HEK293 (cell line): ENCODE data around the gene NR4A3.

Experiments
- CTCF ChIA-PET: fragments of 350-600 bp; formaldehyde crosslinking; extraction: SDS; loops from one replicate; lab custom pipeline; 2021; ENCODE audit warnings: antibody characterized with exemption; lab: Yijun Ruan, JAX
- POLR2A ChIA-PET: fragments of 300-600 bp; formaldehyde crosslinking; extraction: SDS; loops from one replicate; lab custom pipeline; 2020; ENCODE audit warnings: antibody characterized with exemption, inconsistent platforms; lab: Yijun Ruan, JAX
- H3K27ac ChIP-seq: fragments of 200-500 bp; sonication (Bioruptor generic); 2 replicates; pipeline ENCODE4 v1.5.1; 2014; ENCODE audit warnings: low read depth, low read length, control low read depth, inconsistent platforms; ENCODE audit errors: extremely low read depth
- H3K36me3 ChIP-seq, 2 experiments: fragments of 200-500 bp in 1 of 2; sonication (Bioruptor generic) in 1 of 2; 1 replicate in 1 of 2; 2 replicates in 1 of 2; pipeline ENCODE4 v1.5.1; 2014 to 2017; ENCODE audit warnings: inconsistent platforms in 2 of 2, low read length in 2 of 2; ENCODE audit not compliant: control insufficient read depth in 2 of 2, insufficient read depth in 1 of 2
- H3K4me1 ChIP-seq: fragments of 200-500 bp; sonication (Bioruptor generic); 2 replicates; pipeline ENCODE4 v1.5.1; 2014; ENCODE audit warnings: mild to moderate bottlenecking, low read length, inconsistent platforms; ENCODE audit not compliant: control insufficient read depth, insufficient read depth
- H3K4me3 ChIP-seq: 2 replicates; pipeline ENCODE4 v1.5.1; 2011; ENCODE audit warnings: low read depth, mild to moderate bottlenecking, control low read depth, low read length, moderate library complexity
- H3K9me3 ChIP-seq: fragments of 200-500 bp; sonication (Bioruptor generic); 2 replicates; pipeline ENCODE4 v1.5.1; 2014; ENCODE audit warnings: low read depth, low read length, inconsistent platforms; ENCODE audit not compliant: control insufficient read depth, insufficient read depth
- GLIS1 ChIP-seq: fragments of 450-650 bp; formaldehyde crosslinking; IDR thresholded peaks from 2 replicates; pipeline ENCODE4 v1.5.1; 2016; ENCODE audit warnings: missing biosample characterization, missing genetic modification characterization
- HOXA7 ChIP-seq: sonication (generic); formaldehyde crosslinking; IDR thresholded peaks from 2 replicates; pipeline ENCODE4 v1.8.1; 2022; ENCODE audit warnings: missing genetic modification reagents, borderline replicate concordance
- KLF10 ChIP-seq: fragments of 450-650 bp; IDR thresholded peaks from 2 replicates; pipeline ENCODE4 v1.5.1; 2018; ENCODE audit warnings: missing biosample characterization, mild to moderate bottlenecking, missing genetic modification characterization
- MZF1 ChIP-seq: fragments of 450-650 bp; formaldehyde crosslinking; IDR thresholded peaks from 2 replicates; pipeline ENCODE4 v1.5.1; 2017; ENCODE audit warnings: missing biosample characterization, missing genetic modification characterization, borderline replicate concordance
- PRDM1 ChIP-seq: fragments of 450-650 bp; formaldehyde crosslinking; IDR thresholded peaks from 2 replicates; pipeline ENCODE4; 2016; ENCODE audit warnings: missing biosample characterization, missing genetic modification characterization
- PRDM6 ChIP-seq: fragments of 450-650 bp; formaldehyde crosslinking; IDR thresholded peaks from 2 replicates; pipeline ENCODE4 v1.5.1; 2017; ENCODE audit warnings: missing biosample characterization, missing genetic modification characterization
- ZBTB20 ChIP-seq: fragments of 450-650 bp; formaldehyde crosslinking; IDR thresholded peaks from 2 replicates; pipeline ENCODE4 v1.5.1; 2016; ENCODE audit warnings: missing biosample characterization, missing genetic modification characterization
- ZBTB6 ChIP-seq: fragments of 450-650 bp; formaldehyde crosslinking; IDR thresholded peaks from 2 replicates; pipeline ENCODE4 v1.5.1; 2017; ENCODE audit warnings: missing biosample characterization, missing genetic modification characterization
- ZEB2 ChIP-seq: fragments of 450-650 bp; formaldehyde crosslinking; IDR thresholded peaks from 2 replicates; pipeline ENCODE4 v1.5.1; 2016; ENCODE audit warnings: missing biosample characterization, missing genetic modification characterization
- ZFHX2 ChIP-seq: fragments of 450-650 bp; formaldehyde crosslinking; conservative IDR thresholded peaks from 2 replicates; pipeline ENCODE4 v1.5.1; 2016; ENCODE audit warnings: missing biosample characterization, missing genetic modification characterization
- ZFP3 ChIP-seq: fragments of 450-650 bp; formaldehyde crosslinking; IDR thresholded peaks from 2 replicates; pipeline ENCODE4 v1.5.1; 2016; ENCODE audit warnings: low read depth, missing biosample characterization, missing genetic modification characterization
- ZNF2 ChIP-seq: fragments of 450-650 bp; formaldehyde crosslinking; IDR thresholded peaks from 2 replicates; pipeline ENCODE4 v1.5.1; 2016; ENCODE audit warnings: missing biosample characterization, missing genetic modification characterization
- ZNF202 ChIP-seq: fragments of 450-650 bp; formaldehyde crosslinking; IDR thresholded peaks from 2 replicates; pipeline ENCODE4 v1.5.1; 2016; ENCODE audit warnings: missing biosample characterization, missing genetic modification characterization, borderline replicate concordance
- ZNF239 ChIP-seq: fragments of 450-650 bp; formaldehyde crosslinking; IDR thresholded peaks from 2 replicates; pipeline ENCODE4 v1.5.1; 2016; ENCODE audit warnings: missing biosample characterization, missing genetic modification characterization
- ZNF248 ChIP-seq: fragments of 450-650 bp; formaldehyde crosslinking; IDR thresholded peaks from 2 replicates; pipeline ENCODE4 v1.5.1; 2017; ENCODE audit warnings: missing biosample characterization, missing genetic modification characterization
- ZNF274 ChIP-seq, 2 experiments: fragments of 200-500 bp in 1 of 2; fragments of 450-650 bp in 1 of 2; sonication (Bioruptor generic) in 1 of 2; formaldehyde crosslinking in 1 of 2; IDR thresholded peaks; 2 replicates each; pipeline versions ENCODE4 v1.5.1 to v1.6.1; 2014 to 2016; ENCODE audit warnings: borderline replicate concordance in 1 of 2, inconsistent platforms in 1 of 2, low read length in 1 of 2, missing biosample characterization in 1 of 2, missing genetic modification characterization in 1 of 2
- ZNF37A ChIP-seq: fragments of 450-650 bp; IDR thresholded peaks from 2 replicates; pipeline ENCODE4 v1.5.1; 2018; ENCODE audit warnings: missing biosample characterization, missing genetic modification characterization
- ZNF391 ChIP-seq: fragments of 450-650 bp; formaldehyde crosslinking; IDR thresholded peaks from 2 replicates; pipeline ENCODE4 v1.5.1; 2016; ENCODE audit warnings: low read depth, missing biosample characterization, missing genetic modification characterization, borderline replicate concordance
- ZNF514 ChIP-seq: fragments of 450-650 bp; formaldehyde crosslinking; IDR thresholded peaks from 2 replicates; pipeline ENCODE4 v1.5.1; 2016; ENCODE audit warnings: missing biosample characterization, missing genetic modification characterization
- ZNF518A ChIP-seq: fragments of 450-650 bp; formaldehyde crosslinking; conservative IDR thresholded peaks from 2 replicates; pipeline ENCODE4 v1.5.1; 2016; ENCODE audit warnings: low read depth, missing biosample characterization, missing genetic modification characterization
- ZNF521 ChIP-seq: fragments of 450-650 bp; formaldehyde crosslinking; IDR thresholded peaks from 2 replicates; pipeline ENCODE4 v1.5.1; 2017; ENCODE audit warnings: missing biosample characterization, mild to moderate bottlenecking, missing genetic modification characterization
- ZNF580 ChIP-seq: fragments of 450-650 bp; formaldehyde crosslinking; IDR thresholded peaks from 2 replicates; pipeline ENCODE4 v1.5.1; 2016; ENCODE audit warnings: missing biosample characterization, missing genetic modification characterization
- ZNF596 ChIP-seq: fragments of 450-650 bp; IDR thresholded peaks from 2 replicates; pipeline ENCODE4 v1.5.0; 2018; ENCODE audit warnings: missing biosample characterization, mild to moderate bottlenecking, missing genetic modification characterization, moderate library complexity
- ZNF654 ChIP-seq: fragments of 450-650 bp; formaldehyde crosslinking; IDR thresholded peaks from 2 replicates; pipeline ENCODE4 v1.5.1; 2016; ENCODE audit warnings: low read depth, missing biosample characterization, missing genetic modification characterization
- ZNF776 ChIP-seq: fragments of 450-650 bp; formaldehyde crosslinking; IDR thresholded peaks from 2 replicates; pipeline ENCODE4 v1.5.0; 2017; ENCODE audit warnings: missing biosample characterization, missing genetic modification characterization, borderline replicate concordance
- ZNF791 ChIP-seq: fragments of 450-650 bp; formaldehyde crosslinking; IDR thresholded peaks from 2 replicates; pipeline ENCODE4 v1.5.1; 2016; ENCODE audit warnings: missing biosample characterization, missing genetic modification characterization
- ZNF792 ChIP-seq: fragments of 450-650 bp; formaldehyde crosslinking; IDR thresholded peaks from 2 replicates; pipeline ENCODE4 v1.5.1; 2016; ENCODE audit warnings: missing biosample characterization, missing genetic modification characterization
- ZSCAN5A ChIP-seq: fragments of 450-650 bp; formaldehyde crosslinking; IDR thresholded peaks from 2 replicates; pipeline ENCODE4 v1.5.1; 2016; ENCODE audit warnings: missing biosample characterization, missing genetic modification characterization

The NR4A3 gene

GRCh38 chr9:99860266-99860665, 38.6 kb downstream of the NR4A3 start:
- Histone ChIP-seq H3K36me3 (no peaks in the 10 kb centered on the region), H3K4me1 (peaks cover 19% of the 10 kb centered on the region), H3K4me3 (no peak overlapping the region), H3K27ac (peak overlapping the region; percentile 61), H3K9me3 (no peaks in the 10 kb centered on the region)
- POLR2A ChIA-PET, result no interaction called here
- CTCF ChIA-PET, result interaction anchor here (0.6 kb wide), 1 partner anchor 121 kb away, joined by 3 read pairs; no protein-coding TSS in a partner anchor
- TF ChIP-seq MZF1 (tag by site-specific recombination) (0 out of 2 replicates have a peak, but pooled peaks have one; percentile 16), ZBTB20 (tag by site-specific recombination) (no peak), ZNF791 (tag by site-specific recombination) (no peak), ZNF202 (no peak), ZNF37A (tag by site-specific recombination) (no peak), ZNF239 (no peak), ZNF274 (IDR thresholded peaks at IDR 0.05; ENCODE audit: low read length) (no peak), ZNF274 (tag by site-specific recombination; IDR thresholded peaks at IDR 0.05; ENCODE audit: borderline replicate concordance) (no peak), ZFP3 (tag by site-specific recombination) (no peak), KLF10 (tag by site-specific recombination) (no peak), ZNF518A (tag by site-specific recombination) (no peak), ZFHX2 (tag by site-specific recombination) (no peak), ZNF391 (tag by site-specific recombination) (no peak), ZNF580 (tag by site-specific recombination) (0 out of 2 replicates have a peak, but pooled peaks have one; percentile 12), ZNF776 (tag by site-specific recombination) (no peak), ZNF521 (tag by site-specific recombination) (no peak), ZNF654 (no peak), ZNF792 (tag by site-specific recombination) (peak; percentile 95), GLIS1 (tag by site-specific recombination) (no peak), ZNF596 (tag by site-specific recombination) (no peak), HOXA7 (CRISPR knock-in tag) (no peak), PRDM1 (tag by site-specific recombination) (no peak), ZNF2 (tag by site-specific recombination) (no peak), ZEB2 (tag by site-specific recombination) (peak; percentile 44; the same call in 1 of the 2 replicates), ZNF514 (no peak), PRDM6 (tag by site-specific recombination) (peak; percentile 93), ZSCAN5A (tag by site-specific recombination) (no peak), ZNF248 (tag by site-specific recombination) (no peak), ZBTB6 (tag by site-specific recombination) (no peak)
